GM18498 (cell line): ENCODE measurements around the gene DLX6.

Source experiments
- ATAC-seq: cut with Tn5 transposase; IDR thresholded peaks from one replicate; pipeline ENCODE4 v1.9.1; 2021; ENCODE audit warnings: mild to moderate bottlenecking, moderate library complexity; ENCODE audit not compliant: unreplicated experiment

Gene DLX6

DNA sequence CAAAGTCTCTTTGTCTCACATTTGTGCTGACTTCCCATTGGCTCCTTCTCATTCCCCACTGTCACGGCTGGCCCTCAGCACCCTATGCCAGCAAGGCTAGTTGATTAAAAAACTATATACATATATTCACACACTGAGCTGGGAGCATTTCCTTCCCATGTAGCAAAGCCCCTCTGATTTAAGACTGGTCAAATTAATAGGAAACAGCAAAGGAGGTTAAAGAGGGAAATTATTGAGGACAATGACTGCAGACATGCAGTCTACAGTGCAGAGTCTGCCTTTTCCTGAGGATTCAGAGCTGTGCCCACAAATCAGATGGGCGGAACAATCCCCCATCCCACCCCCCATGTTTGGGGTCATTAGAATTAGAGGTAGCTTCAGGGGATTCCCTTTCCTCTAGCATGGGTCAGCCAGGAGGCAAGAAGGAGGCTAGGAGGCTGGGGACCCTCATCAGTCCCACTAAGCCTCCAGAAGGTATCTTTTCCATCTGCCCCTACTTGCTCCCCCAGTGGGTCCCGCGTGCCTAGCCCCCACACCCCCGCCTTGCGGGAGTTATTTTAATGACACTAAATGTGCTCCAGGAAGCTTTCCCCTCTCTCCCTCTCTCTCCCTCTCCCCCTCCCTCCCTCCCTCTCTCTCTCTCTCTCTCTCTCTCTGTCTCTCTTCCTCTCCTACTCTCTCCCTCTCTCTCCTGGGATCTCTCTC lies 9.8 kb upstream of the DLX6 start:
- no peak for ATAC-seq

DNA sequence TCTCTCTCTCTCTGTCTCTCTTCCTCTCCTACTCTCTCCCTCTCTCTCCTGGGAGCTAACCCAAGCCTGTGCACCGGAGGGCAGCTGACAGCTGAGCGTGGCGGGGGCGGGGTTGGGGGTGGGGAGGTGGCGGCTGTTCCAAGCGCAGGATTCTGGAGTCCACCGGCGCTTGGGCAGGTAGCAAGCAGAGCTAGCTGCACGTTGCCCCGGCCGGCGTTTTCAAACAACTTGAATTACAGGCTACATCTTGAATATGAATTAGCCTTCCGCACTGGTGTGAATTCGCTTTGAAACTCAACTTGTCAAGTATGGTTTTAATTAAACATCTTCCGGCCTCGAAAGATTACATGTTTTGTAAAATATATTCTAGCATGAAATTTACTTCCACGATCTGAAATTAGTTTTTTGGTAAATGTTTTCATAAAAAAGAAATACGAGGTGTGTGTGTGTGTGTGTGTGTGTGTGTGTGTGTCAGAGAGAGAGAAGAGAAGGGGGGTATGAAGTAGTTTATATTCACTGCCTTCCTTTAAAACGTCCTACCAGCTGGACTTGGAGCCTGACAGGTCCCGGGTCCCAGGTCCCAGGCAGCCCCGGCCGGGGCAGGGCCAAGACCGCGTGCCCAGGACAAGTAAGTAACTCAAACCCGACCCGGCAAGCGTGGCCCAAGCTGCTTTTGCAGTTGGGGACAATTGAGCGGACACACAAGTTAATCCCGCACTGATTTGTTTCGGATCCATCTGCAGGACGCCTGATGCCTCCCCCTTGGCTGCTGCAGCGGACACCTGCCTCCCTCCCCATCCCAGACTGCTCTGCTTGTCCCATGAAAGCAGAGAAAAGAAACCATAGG lies 9.0 kb upstream of the DLX6 start:
- ATAC-seq: no peak

GRCh38 chr7:96996958-96997511 lies 8.3 kb upstream of the DLX6 start:
- ATAC-seq: no peak

GRCh38 chr7:96997512-96998032 lies 7.8 kb upstream of the DLX6 start:
- ATAC-seq: no peak

- ATAC-seq: no peak
These were observed 7.0 kb upstream of the DLX6 start for GRCh38 chr7:96998333-96998732.

DNA sequence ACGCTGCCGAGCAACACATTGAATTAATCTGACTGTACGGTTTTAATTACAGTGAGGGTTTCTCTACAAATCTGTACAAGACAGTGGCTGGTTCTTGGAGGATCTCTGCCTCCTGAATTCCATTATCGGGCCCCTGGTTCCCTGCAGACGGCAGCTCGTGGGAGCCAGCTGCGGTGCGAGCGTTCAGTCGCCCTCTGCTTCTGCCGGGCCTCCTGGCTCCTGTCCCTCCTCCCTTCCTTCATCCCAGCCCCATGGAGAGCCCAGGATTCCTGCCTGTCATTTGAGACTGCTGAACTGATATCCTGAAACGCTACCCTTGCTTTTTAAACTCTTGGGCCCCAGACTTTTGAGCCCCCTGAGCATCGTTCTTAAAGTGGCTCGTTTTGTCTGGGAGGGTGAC lies 6.6 kb upstream of the DLX6 start:
- no peak for ATAC-seq

DNA sequence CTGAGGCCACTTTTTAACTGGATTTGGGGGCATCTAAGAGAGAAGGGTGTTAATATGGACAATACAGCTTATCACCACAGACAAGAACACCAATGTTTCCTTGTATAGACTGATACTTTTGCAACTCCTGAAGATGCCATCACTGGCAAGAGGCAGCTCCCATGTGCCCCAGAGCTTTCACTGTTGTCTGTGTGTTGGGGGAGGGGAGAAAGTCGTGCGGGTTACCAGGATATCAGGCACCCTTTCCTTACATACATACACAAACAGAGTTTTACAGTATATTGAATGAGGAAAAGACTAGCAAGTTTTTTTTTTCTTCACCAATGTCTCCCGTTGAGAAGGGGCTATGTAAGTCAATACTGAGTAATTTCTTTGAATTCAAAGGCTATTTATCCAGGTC lies 4.1 kb upstream of the DLX6 start:
- ATAC-seq: no peak

DNA sequence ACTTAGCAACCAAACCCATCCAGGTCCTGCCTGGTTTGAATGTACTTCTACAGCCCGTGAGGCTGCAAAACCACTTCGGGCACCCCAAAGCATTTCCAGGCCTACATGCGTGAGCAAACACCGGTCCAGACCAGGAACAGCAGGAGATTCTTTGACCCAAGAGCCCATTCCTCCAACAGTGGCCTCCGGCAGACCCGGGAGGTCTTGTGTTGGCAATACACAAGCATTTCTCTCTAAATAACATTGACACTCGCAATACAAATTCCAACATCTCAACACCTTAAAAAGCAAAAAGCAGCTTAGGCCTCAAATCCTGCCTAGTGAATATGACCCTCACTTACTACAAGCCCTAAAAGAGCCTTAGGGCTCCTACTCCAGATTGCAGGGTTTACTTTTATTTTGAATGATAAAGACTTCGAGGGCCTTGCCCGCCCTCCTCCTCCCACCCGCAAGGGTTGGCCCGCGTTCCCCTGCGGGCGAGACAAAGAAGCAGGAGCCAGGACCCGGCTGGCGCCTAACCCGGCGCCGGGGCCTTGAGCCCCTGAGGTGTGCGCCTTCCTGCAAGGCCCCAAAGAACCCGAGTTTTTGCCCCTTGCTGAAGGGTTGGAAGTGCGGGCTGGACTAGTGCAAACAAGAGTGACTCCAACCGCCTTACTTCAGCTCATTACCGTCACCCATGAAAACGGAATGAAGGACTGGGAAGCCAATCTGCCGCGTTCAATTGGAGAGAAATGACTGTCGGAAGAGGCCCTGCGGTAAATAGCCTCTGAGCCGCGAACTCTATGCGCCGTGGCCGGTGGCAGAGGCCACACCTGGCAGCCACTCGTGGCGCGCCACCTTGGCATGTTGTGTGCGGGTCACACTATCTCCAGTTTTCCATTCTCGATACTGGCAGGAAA lies 3.4 kb upstream of the DLX6 start:
- no peak for ATAC-seq

DNA sequence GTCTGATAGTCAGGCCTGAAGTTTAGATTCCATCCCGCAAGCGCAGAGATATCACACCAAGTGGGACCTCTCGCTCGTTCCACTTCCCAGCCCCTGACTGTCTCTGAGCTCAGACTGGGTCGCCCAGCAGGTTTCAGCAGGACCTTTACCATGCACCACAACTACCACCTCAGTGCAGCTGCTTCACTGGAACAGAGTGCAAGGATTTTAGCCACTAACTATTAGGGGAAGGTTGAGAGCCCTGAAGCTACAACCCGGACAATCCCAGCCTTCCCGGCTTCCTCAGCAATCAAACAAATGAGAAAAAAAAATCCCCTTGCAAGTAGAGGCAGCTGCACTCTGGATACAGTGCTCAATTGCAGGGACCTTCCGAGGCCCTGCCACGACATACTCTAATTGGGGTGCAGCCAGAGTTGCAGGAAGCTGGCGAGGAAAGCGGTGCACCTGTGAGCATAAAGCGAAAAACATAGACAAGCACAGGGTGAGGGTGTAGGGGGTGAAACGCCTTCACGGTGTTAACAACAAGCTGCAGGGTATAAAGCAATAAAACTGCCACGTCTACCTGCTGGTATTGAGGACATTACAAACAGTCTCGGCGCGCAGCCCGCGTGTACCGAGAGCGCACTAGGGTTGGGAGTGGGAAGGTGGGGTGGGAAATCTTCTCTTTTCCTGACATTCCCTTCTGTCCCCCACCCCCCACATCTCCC lies 2.6 kb upstream of the DLX6 start:
- ATAC-seq: no peak

GRCh38 chr7:97003262-97004246 lies 1.8 kb upstream of the DLX6 start:
- ATAC-seq: no peak

DNA sequence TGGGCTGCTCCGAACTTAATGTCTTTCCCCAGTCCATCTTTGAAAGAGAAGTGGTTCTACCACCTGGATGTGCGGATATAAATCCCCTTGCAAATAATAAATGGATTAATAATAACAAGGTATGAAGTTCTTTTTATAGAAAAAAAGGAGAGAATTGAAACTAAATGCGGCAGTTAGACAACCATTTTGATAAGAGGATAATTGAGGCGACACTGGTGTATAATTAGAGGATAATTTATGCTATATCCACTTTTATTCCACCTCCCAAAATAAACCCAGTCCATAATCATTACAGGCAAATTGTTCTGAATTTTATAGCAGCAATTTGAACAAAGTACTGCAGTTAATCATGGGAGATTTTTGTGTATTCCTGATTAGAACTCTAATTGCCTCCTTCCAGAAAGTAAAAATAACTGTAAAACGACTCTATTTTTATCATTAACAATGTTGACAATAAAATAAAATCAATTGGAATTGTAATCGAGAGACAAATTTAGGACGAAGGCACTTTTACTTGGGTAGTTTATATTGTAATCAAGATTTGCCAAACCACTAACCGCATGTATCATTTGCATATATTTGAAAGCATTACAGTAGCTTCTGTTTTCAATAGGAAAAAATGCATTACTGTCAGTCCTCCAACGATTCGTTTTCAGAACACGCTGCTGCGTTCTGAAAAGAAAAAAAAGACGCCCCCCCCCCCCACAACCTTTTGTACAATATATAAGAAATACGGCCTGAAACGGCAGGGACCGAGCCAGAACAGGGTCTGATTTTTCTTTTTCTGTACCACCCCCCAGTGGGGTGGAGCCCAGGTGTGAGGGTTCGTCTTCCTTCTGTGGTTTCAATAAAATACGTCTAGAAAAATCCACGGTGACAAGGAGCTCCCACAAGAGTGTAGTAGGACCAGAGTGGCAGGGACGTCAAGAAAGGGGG lies 838 bp upstream of the DLX6 start:
- no peak for ATAC-seq

DNA sequence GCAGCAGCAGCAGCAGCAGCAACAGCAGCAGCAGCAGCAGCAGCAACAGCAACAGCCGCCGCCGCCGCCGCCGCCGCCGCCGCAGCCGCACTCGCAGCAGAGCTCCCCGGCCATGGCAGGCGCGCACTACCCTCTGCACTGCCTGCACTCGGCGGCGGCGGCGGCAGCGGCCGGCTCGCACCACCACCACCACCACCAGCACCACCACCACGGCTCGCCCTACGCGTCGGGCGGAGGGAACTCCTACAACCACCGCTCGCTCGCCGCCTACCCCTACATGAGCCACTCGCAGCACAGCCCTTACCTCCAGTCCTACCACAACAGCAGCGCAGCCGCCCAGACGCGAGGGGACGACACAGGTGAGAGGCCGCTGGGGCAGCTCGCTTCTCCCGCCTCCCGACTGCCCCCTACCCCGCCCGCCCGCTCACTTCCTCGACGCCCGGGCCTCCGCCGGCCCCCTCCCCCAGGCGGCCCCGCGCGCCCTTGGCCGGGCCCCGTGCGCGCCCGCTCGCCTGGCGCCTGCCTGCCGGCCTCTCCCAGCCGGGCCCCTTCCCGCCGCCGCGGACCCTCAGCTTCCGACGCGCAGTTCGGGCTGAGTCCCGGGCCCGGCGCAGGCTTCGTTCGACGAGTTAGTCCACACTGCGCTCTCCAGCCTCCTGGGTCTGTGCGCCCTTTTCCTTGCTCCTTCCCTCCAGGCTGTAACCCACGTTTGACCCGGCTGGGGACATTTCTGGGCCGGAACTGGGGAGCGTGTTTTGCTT lies 882 bp downstream of the DLX6 start:
- peak; percentile 72 for ATAC-seq

DNA sequence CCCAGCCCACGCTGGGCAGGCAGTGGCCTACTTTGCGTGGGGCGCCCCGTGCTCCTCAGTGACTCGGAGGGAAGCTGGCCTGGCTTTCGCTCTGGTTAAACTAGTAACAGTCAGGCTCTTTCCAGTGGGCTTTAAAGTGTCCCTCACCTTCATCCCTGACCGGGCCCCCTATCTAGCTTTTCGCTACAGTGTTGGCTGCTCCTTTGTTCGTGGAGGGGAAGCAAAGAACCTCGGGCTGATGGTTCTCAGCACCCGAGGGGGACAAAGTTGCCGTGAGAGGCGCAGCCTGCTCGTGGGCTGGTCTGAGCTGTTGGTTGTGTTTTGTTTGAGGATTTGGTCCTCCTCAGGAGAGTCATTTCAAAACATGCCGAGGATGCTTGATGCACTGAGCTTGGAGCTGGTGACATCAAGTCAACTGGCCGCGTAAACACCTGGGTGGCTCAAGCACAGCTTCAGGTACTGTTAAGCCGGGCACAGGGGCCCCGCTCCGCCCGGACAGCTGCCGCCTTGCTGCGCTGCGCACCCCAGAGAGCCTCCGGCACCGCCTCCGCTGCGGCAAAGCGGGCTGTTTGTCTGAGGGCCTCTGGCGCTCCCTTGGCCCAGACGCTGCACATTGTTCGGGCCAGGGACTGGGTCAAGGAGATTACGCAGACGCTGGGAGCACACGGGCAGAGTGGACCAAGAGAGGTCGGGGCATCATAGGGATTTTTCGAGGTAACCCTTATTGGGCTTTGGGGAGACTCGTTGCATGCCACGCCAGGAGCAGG lies 1.6 kb downstream of the DLX6 start:
- ATAC-seq: no peak

- no peak for ATAC-seq
These were observed 2.2 kb downstream of the DLX6 start for GRCh38 chr7:97007583-97007861.

GRCh38 chr7:97008275-97008917 lies 3.0 kb downstream of the DLX6 start:
- ATAC-seq: no peak
